Measurements from ENCODE around the gene LAYN.

GRCh38 chr11:111607751-111608150 is 67.2 kb downstream of the LAYN start:
- TF ChIP-seq BHLHE40 (IDR thresholded peaks at IDR 0.05; ENCODE audit: low read depth, low read length) (no peak), CTCF (IDR thresholded peaks at IDR 0.05) (no peak), BCL3 (IDR thresholded peaks at IDR 0.05) (no peak), PHF8 (IDR thresholded peaks at IDR 0.05; ENCODE audit: borderline replicate concordance, low read depth) (no peak), TP53 (CRISPR knock-in tag; IDR thresholded peaks at IDR 0.05) (no peak), MYC (IDR thresholded peaks at IDR 0.05; ENCODE audit: borderline replicate concordance, low read length) (no peak)

Measured in A549 (cell line).